ENCODE measurements around the gene PNMA6E. TPM values are rescaled to one million over a fixed set of nuclear protein-coding genes. Genes with fewer than 3 reads are reported as not detected.

The PNMA6E gene
- total and polyA plus RNA-seq, 2 donors (not counting 3 experiments of a cell fraction or from before 2014, with no cell fraction given), result not detected

DNA sequence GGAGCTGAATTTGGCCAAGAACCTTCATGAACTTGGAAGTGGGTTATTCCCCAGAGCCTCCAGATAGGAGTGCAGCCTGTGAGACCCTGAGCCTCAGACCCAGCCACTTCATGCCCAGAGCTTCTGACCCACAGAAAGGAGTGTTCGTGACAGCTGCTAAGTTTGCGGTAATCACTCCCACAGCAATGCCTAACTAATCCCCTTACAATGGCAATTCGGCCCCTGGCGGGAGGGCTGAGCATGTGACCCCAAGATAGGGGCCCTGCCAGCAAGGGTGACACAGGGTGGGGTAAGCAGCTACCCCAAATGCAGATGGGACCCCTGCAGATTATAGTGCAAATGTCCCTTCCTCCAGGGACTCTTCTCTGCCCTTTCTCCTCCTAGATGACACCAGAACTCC, 22.5 kb downstream of the PNMA6E start:
- Histone ChIP-seq H3K9me3 (replicated peaks; ENCODE audit: control insufficient read depth, insufficient read depth, low read length) (no peaks in the 10 kb centered on the region), H3K4me1 (ENCODE audit: control insufficient read depth, extremely low read depth, insufficient read depth, low read length) (no peaks in the 10 kb centered on the region), H3K79me2 (ENCODE audit: control insufficient read depth, insufficient read depth, low read length) (no peaks in the 10 kb centered on the region), H3K9me1 (replicated peaks; ENCODE audit: control insufficient read depth, extremely low read depth, insufficient read depth, low read length) (no peaks in the 10 kb centered on the region), H3K27ac (ENCODE audit: insufficient read depth, low read depth, low read length) (no peak overlapping the region), H3K27me3 (ENCODE audit: control insufficient read depth in 2 of 2, insufficient read depth in 2 of 2, low read length in 2 of 2) (peaks cover 0 to 2% of the 10 kb centered on the region in 2 experiments), H2AFZ (ENCODE audit: low read depth, low read length) (no peak overlapping the region), H3K4me2 (ENCODE audit: insufficient read depth, low read length) (no peak overlapping the region), H4K20me1 (replicated peaks; ENCODE audit: control insufficient read depth, extremely low read depth, insufficient read depth, low read length) (no peaks in the 10 kb centered on the region), H3K4me3 (replicated peaks in 1 of 3; ENCODE audit: insufficient read depth in 1 of 3, low read depth in 1 of 3, low read length in 3 of 3) (no peak overlapping the region), H3K9ac (replicated peaks; ENCODE audit: extremely low read depth, insufficient read depth, low read length) (no peak overlapping the region), H3K36me3 (ENCODE audit: control insufficient read depth in 2 of 2, extremely low read depth in 1 of 2, insufficient read depth in 2 of 2, low read length in 2 of 2) (no peaks in the 10 kb centered on the region)
- ChIA-PET CTCF (no interaction called here), POLR2A (no interaction called here)
- intact Hi-C loops (cut with micrococcal nuclease) (no loop called here), dilution Hi-C loops (cut with MboI; ENCODE audit: extremely low pct_ligation_motif_present, low sequenced_read_pairs) (no loop called here)
- FAIRE-seq (peak; percentile 31), DNase-seq (ENCODE audit: low read depth, low spot score) (no peak)
- no TSS peak for BruUV-seq (replicated peaks)
- no peak for TF ChIP-seq EZH2 (IDR thresholded peaks at IDR 0.05; ENCODE audit: borderline replicate concordance, low read depth, low read length, severe bottlenecking)
- TF ChIP-seq, protein P1, sequence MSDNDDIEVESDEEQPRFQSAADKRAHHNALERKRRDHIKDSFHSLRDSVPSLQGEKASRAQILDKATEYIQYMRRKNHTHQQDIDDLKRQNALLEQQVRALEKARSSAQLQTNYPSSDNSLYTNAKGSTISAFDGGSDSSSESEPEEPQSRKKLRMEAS (IDR thresholded peaks at IDR 0.05; ENCODE audit: insufficient read depth, insufficient read length), result no peak
- no peak for TF ChIP-seq POLR2A (IDR thresholded peaks at IDR 0.05; ENCODE audit: low read depth, low read length)
- TF ChIP-seq, protein P2, sequence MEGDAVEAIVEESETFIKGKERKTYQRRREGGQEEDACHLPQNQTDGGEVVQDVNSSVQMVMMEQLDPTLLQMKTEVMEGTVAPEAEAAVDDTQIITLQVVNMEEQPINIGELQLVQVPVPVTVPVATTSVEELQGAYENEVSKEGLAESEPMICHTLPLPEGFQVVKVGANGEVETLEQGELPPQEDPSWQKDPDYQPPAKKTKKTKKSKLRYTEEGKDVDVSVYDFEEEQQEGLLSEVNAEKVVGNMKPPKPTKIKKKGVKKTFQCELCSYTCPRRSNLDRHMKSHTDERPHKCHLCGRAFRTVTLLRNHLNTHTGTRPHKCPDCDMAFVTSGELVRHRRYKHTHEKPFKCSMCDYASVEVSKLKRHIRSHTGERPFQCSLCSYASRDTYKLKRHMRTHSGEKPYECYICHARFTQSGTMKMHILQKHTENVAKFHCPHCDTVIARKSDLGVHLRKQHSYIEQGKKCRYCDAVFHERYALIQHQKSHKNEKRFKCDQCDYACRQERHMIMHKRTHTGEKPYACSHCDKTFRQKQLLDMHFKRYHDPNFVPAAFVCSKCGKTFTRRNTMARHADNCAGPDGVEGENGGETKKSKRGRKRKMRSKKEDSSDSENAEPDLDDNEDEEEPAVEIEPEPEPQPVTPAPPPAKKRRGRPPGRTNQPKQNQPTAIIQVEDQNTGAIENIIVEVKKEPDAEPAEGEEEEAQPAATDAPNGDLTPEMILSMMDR (IDR thresholded peaks at IDR 0.05; ENCODE audit: extremely low read depth in 1 of 2, insufficient read depth in 1 of 2, low read depth in 1 of 2, low read length in 2 of 2), result no peak
- TF ChIP-seq JUN (IDR thresholded peaks at IDR 0.05; ENCODE audit: borderline replicate concordance, insufficient read depth, insufficient read length, low read depth), result no peak
- no peak for TF ChIP-seq FOS (IDR thresholded peaks at IDR 0.05; ENCODE audit: borderline replicate concordance, insufficient read depth, low read length)
- no peak for TF ChIP-seq GATA2 (IDR thresholded peaks at IDR 0.05; ENCODE audit: insufficient read depth, insufficient read length, low read depth, low read length)
- no peak for TF ChIP-seq MYC (IDR thresholded peaks at IDR 0.05; ENCODE audit: low read depth, low read length)
- TF ChIP-seq POLR2AphosphoS5 (IDR thresholded peaks at IDR 0.05; ENCODE audit: insufficient read depth, low read depth, low read length), result no peak
